ENCODE measurements around the gene WDCP.
A peak's percentile ranks its signal among the peaks of the same experiment; 100 is the strongest.
"Not testable (repeated sequence)": the region's sequence is repeated elsewhere in the genome, so short reads cannot be mapped to it uniquely, and the experiment has no call there.

WDCP gene, protein sequence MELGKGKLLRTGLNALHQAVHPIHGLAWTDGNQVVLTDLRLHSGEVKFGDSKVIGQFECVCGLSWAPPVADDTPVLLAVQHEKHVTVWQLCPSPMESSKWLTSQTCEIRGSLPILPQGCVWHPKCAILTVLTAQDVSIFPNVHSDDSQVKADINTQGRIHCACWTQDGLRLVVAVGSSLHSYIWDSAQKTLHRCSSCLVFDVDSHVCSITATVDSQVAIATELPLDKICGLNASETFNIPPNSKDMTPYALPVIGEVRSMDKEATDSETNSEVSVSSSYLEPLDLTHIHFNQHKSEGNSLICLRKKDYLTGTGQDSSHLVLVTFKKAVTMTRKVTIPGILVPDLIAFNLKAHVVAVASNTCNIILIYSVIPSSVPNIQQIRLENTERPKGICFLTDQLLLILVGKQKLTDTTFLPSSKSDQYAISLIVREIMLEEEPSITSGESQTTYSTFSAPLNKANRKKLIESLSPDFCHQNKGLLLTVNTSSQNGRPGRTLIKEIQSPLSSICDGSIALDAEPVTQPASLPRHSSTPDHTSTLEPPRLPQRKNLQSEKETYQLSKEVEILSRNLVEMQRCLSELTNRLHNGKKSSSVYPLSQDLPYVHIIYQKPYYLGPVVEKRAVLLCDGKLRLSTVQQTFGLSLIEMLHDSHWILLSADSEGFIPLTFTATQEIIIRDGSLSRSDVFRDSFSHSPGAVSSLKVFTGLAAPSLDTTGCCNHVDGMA

GRCh38 chr2:24046930-24047702 is at the start of gene WDCP:
Gene WDCP, minus strand, starts transcription at chr2:24047391. Its CDS starts 7,897 bp downstream, at chr2:24039494.
- Histone ChIP-seq H3K27ac (peak within 1 kb of the TSS; percentile 73), H3K9me3 (no peaks in the 10 kb centered on the region), H3K27me3 (peaks cover 46% of the 10 kb centered on the region), H3K4me1 (peaks cover 37% of the 10 kb centered on the region), H3K4me2 (peak within 1 kb of the TSS; percentile 82), H4K20me1 (peaks cover 10% of the 10 kb centered on the region; the same call in 1 of the 2 replicates), H3K36me3 (no peaks in the 10 kb centered on the region), H3K4me3 (peak within 1 kb of the TSS; percentile 86), H3K9ac (peak within 1 kb of the TSS; percentile 86)
- no peak for TF ChIP-seq Cebpa-rat (IDR thresholded peaks at IDR 0.05)

DNA sequence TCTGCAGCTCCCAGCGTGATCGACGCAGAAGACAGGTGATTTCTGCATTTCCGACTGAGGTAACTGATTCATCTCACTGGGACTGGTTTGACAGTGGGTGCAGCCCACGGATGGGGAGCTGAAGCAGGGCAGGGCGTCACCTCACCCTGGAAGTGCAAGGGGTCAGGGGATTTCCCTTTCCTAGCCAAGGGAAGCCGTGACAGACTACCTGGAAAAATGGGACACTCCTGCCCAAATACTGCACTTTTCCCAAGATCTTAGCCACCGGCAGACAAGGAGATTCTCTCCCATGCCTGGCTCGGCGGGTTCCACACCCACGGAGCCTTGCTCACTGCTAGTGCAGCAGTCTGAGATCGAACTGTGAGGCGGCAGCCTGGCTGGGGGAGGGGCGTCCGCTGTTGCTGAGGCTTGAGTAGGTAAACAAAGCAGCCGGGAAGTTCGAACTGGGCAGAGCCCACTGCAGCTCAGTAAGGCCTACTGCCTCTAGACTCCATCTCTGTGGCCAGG is 48.0 kb upstream of the WDCP start:
- H3K4me1 ChIP-seq, H4K20me1 ChIP-seq, H3K9me3 ChIP-seq, H3K4me3 ChIP-seq, H3K4me2 ChIP-seq, H3K27me3 ChIP-seq, H3K27ac ChIP-seq, H3K9ac ChIP-seq: not testable (repeated sequence)
- H3K36me3 ChIP-seq = peaks cover 35% of the 10 kb centered on the region

DNA sequence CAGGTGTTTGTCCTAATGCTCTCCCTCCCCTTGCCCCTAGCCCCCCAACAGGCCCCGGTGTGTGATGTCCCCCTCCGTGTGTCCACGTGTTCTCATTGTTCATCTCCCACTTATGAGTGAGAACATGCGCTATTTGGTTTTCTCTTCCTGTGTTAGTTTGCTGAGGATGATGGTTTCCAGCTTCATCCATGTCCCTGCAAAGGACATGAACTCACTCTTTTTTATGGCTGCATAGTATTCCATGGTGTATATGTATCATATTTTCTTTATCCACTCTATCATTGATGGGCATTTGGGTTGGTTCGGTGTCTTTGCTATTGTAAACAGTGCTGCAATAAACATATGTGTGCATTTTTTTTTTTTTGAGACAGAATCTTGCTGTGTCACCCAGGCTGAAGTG is 46.1 kb upstream of the WDCP start:
- not testable (repeated sequence) for H4K20me1 ChIP-seq, H3K9ac ChIP-seq, H3K9me3 ChIP-seq, H3K4me3 ChIP-seq, H3K27ac ChIP-seq, H3K4me2 ChIP-seq, H3K27me3 ChIP-seq, H3K4me1 ChIP-seq
- H3K36me3 ChIP-seq = peaks cover 52% of the 10 kb centered on the region

DNA sequence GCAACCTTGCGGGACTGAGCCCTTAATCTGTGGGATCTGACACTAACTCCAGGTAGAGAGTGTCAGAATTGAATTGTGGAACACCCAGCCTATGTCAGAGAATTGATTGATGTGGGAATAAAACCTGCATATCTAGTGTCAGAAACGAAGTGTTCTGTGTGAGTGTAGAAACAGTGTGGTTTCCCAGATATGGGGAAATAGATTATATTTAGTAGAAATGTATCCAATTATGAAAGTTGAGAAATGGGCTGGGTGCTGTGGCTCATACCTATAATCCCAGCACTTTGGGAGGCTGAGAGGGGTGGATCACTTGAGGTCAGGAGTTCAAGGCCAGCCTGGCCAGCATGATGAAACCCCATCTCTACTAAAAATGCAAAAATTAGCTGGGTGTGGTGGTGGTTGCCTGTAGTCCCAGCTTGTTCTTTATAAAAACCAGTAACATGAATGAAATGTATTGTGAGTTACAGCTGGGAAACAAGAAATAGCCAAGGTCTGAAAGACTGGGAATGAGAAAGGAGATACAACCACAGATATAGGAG is 41.7 kb upstream of the WDCP start:
- no peaks in the 10 kb centered on the region for H4K20me1 ChIP-seq
- H3K36me3 ChIP-seq = peaks cover 34% of the 10 kb centered on the region; the same call in 1 of the 2 replicates
- no peak overlapping the region for H3K9ac ChIP-seq
- no peaks in the 10 kb centered on the region for H3K27me3 ChIP-seq
- no peak for TF ChIP-seq Cebpa-rat (IDR thresholded peaks at IDR 0.05)
- peaks cover 9% of the 10 kb centered on the region for H3K4me1 ChIP-seq
- H3K9me3 ChIP-seq = no peaks in the 10 kb centered on the region
- no peak overlapping the region for H3K4me3 ChIP-seq
- no peak overlapping the region for H3K27ac ChIP-seq
- no peak overlapping the region for H3K4me2 ChIP-seq

- Histone ChIP-seq H3K9ac (no peak overlapping the region), H3K4me1 (peaks cover 18% of the 10 kb centered on the region), H3K9me3 (no peaks in the 10 kb centered on the region), H3K4me2 (no peak overlapping the region), H3K27me3 (no peaks in the 10 kb centered on the region), H3K27ac (no peak overlapping the region), H3K4me3 (no peak overlapping the region), H3K36me3 (peaks cover 35% of the 10 kb centered on the region), H4K20me1 (no peaks in the 10 kb centered on the region)
- TF ChIP-seq Cebpa-rat (IDR thresholded peaks at IDR 0.05) = no peak
These were observed 39.8 kb upstream of the WDCP start for GRCh38 chr2:24087032-24087431.

- no peak overlapping the region for H3K4me2 ChIP-seq
- peaks cover 43% of the 10 kb centered on the region for H3K36me3 ChIP-seq
- H3K27me3 ChIP-seq = no peaks in the 10 kb centered on the region
- peaks cover 18% of the 10 kb centered on the region for H3K4me1 ChIP-seq
- TF ChIP-seq Cebpa-rat (IDR thresholded peaks at IDR 0.05) = no peak
- H3K9me3 ChIP-seq = no peaks in the 10 kb centered on the region
- H4K20me1 ChIP-seq = no peaks in the 10 kb centered on the region
- no peak overlapping the region for H3K27ac ChIP-seq
- H3K9ac ChIP-seq = no peak overlapping the region
- no peak overlapping the region for H3K4me3 ChIP-seq
These were observed 39.0 kb upstream of the WDCP start for GRCh38 chr2:24086241-24086640.

- no peaks in the 10 kb centered on the region for H4K20me1 ChIP-seq
- TF ChIP-seq Cebpa-rat (IDR thresholded peaks at IDR 0.05) = no peak
- H3K36me3 ChIP-seq = peaks cover 51% of the 10 kb centered on the region
- H3K27me3 ChIP-seq = no peaks in the 10 kb centered on the region
- no peaks in the 10 kb centered on the region for H3K9me3 ChIP-seq
- peak overlapping the region; percentile 92 for H3K4me2 ChIP-seq
- peak overlapping the region; percentile 81 for H3K9ac ChIP-seq
- peaks cover 18% of the 10 kb centered on the region for H3K4me1 ChIP-seq
- H3K27ac ChIP-seq = no peak overlapping the region; the same call in 1 of the 2 replicates
- H3K4me3 ChIP-seq = peak overlapping the region; percentile 73
These were observed 38.0 kb upstream of the WDCP start for GRCh38 chr2:24085200-24085489.

- Histone ChIP-seq H3K4me3 (peak within 1 kb of the TSS; percentile 73), H4K20me1 (no peaks in the 10 kb centered on the region), H3K9ac (peak within 1 kb of the TSS; percentile 81), H3K27me3 (no peaks in the 10 kb centered on the region), H3K27ac (peak within 1 kb of the TSS; percentile 69), H3K9me3 (no peaks in the 10 kb centered on the region), H3K36me3 (peaks cover 53% of the 10 kb centered on the region), H3K4me1 (peaks cover 18% of the 10 kb centered on the region), H3K4me2 (peak within 1 kb of the TSS; percentile 92)
- TF ChIP-seq Cebpa-rat (IDR thresholded peaks at IDR 0.05) = no peak
These were observed 37.4 kb upstream of the WDCP start, which contains the start of gene TP53I3 for GRCh38 chr2:24084386-24085199. Gene TP53I3, minus strand, starts transcription at chr2:24084834. Its CDS starts 508 bp downstream, at chr2:24084326.

Measured in BLaER1 (cell line).